ENCODE data around the gene POLA2. TPM values are rescaled to one million over a fixed set of nuclear protein-coding genes. Genes with fewer than 3 reads are reported as not detected.
"Not testable (repeated sequence)": the region's sequence is repeated elsewhere in the genome, so short reads cannot be mapped to it uniquely, and the experiment has no call there.

Gene POLA2
- polyA plus RNA-seq, 1 donor from 2014 or later: 13.0 TPM

DNA sequence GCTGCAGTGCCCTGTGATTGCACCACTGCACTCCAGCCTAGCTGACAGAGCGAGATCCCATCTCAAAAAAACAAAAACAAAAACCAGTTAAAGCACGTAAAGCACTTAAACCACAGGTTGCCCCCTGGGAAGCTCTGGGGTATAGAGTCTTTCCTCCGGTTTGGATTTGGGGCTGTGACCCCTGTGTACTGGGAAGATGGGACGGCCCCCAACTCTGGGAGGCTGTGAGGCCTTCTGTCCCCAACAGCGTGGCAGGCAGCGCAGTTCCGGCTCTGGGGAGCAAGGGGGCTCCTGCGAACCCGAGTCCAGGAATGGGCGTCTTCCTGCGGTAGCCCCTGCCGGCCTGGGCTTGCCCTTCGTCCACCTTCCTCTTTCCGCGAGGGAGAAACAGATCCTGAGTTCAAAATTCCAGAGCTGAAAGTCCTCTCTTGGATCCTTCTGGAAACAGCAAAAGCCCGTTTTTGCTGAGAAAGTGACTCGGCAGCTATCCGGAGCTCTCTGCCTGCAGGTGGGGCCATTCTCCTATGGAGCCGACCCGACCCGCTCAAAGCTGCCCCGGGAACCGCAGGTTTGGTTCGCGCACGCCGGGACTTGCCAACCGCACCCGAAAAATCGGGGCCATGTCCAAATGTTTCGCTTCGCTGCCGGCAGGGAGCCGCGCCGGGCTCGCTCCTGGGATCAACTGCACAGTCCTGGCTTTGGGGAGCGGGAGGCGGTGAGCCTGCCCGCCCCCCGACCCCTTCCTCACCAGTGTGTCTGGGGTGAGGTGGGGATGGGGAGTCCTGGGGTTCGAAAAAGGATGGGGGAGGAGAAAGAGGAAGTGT lies 36.3 kb upstream of the POLA2 start:
- peak overlapping the region; percentile 83 to 91 (median 86) for H3K4me3 Mint-ChIP-seq
- no peaks in the 10 kb centered on the region for H3K9me3 Mint-ChIP-seq
- peaks cover 6 to 7% (median 7%) of the 10 kb centered on the region in 3 donors for H3K4me1 Mint-ChIP-seq
- H3K36me3 Mint-ChIP-seq: no peaks in the 10 kb centered on the region
- peak overlapping the region in 1 of 3 donors; percentile 39 for H3K27ac Mint-ChIP-seq
- H3K27me3 Mint-ChIP-seq: peaks cover 6% of the 10 kb centered on the region

- peak overlapping the region; percentile 83 to 91 (median 86) for H3K4me3 Mint-ChIP-seq
- no peak overlapping the region for H3K27ac Mint-ChIP-seq
- peaks cover 6 to 7% (median 7%) of the 10 kb centered on the region in 3 donors for H3K4me1 Mint-ChIP-seq
- peaks cover 6% of the 10 kb centered on the region for H3K27me3 Mint-ChIP-seq
- H3K36me3 Mint-ChIP-seq: no peaks in the 10 kb centered on the region
- H3K9me3 Mint-ChIP-seq: no peaks in the 10 kb centered on the region
These were observed 35.7 kb upstream of the POLA2 start for GRCh38 chr11:65226103-65226442.

DNA sequence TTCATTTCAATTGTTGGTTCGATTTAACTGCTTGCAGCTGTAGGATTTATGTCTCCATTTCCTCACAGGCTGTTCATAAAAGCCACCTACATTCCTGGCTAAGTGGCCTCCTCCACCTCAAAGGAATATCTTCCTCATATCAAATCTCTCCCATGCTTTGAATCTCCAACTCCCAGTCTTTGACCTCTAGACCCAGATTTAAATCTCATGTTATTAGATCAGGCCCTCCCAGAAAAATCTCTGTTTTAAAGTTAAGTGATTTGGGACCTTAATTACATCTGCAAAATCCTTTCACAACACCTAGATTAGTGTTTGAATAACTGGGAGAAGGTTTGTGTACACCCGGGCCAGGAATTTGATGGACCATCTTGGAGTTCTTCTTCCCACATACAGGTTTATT lies 33.9 kb upstream of the POLA2 start:
- no peaks in the 10 kb centered on the region for H3K36me3 Mint-ChIP-seq
- no peaks in the 10 kb centered on the region for H3K9me3 Mint-ChIP-seq
- H3K27me3 Mint-ChIP-seq: peaks cover 6% of the 10 kb centered on the region
- H3K4me1 Mint-ChIP-seq: peaks cover 6 to 7% (median 7%) of the 10 kb centered on the region in 3 donors
- H3K27ac Mint-ChIP-seq: no peak overlapping the region
- H3K4me3 Mint-ChIP-seq: no peak overlapping the region

GRCh38 chr11:65236194-65237059 lies 25.3 kb upstream of the POLA2 start:
- no peaks in the 10 kb centered on the region for H3K27me3 Mint-ChIP-seq
- H3K9me3 Mint-ChIP-seq: peaks cover 0 to 1% (median 0%) of the 10 kb centered on the region in 3 donors
- no peak overlapping the region for H3K4me3 Mint-ChIP-seq
- no peaks in the 10 kb centered on the region for H3K4me1 Mint-ChIP-seq
- peaks cover 1% of the 10 kb centered on the region for H3K36me3 Mint-ChIP-seq
- no peak overlapping the region for H3K27ac Mint-ChIP-seq

DNA sequence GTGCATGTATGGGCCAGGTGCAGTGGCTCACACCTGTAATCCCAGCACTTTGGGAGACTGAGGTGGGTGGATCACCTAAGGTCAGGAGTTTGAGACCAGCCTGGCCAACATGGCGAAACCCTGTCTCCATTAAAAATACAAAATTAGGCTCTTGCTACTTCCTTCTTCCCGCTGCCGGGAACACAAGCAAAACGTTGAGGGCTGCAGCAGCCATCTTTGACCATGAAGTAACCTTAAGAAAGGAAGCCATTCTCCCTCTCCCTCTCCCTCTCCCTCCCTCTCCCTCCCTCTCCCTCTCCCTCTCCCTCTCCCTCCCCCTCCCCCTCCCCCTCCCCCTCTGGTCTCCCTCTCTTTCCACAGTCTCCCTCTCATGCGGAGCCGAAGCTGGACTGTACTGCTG lies 23.5 kb upstream of the POLA2 start:
- not testable (repeated sequence) for H3K9me3 Mint-ChIP-seq, H3K4me1 Mint-ChIP-seq, H3K36me3 Mint-ChIP-seq, H3K27ac Mint-ChIP-seq, H3K27me3 Mint-ChIP-seq, H3K4me3 Mint-ChIP-seq

GRCh38 chr11:65241134-65241533 lies 20.6 kb upstream of the POLA2 start:
- Mint-ChIP-seq H3K4me3 (no peak overlapping the region), H3K36me3 (peaks cover 5% of the 10 kb centered on the region), H3K4me1 (no peaks in the 10 kb centered on the region), H3K9me3 (peaks cover 0 to 5% (median 1%) of the 10 kb centered on the region in 3 donors), H3K27ac (no peak overlapping the region), H3K27me3 (no peaks in the 10 kb centered on the region)

GRCh38 chr11:65241692-65242091 lies 20.1 kb upstream of the POLA2 start:
- peaks cover 5% of the 10 kb centered on the region for H3K36me3 Mint-ChIP-seq
- peaks cover 0 to 5% (median 1%) of the 10 kb centered on the region in 3 donors for H3K9me3 Mint-ChIP-seq
- no peaks in the 10 kb centered on the region for H3K4me1 Mint-ChIP-seq
- H3K4me3 Mint-ChIP-seq: no peak overlapping the region
- H3K27me3 Mint-ChIP-seq: no peaks in the 10 kb centered on the region
- no peak overlapping the region for H3K27ac Mint-ChIP-seq

GRCh38 chr11:65242389-65242788 lies 19.4 kb upstream of the POLA2 start:
- Mint-ChIP-seq H3K36me3 (peaks cover 5% of the 10 kb centered on the region), H3K4me3 (no peak overlapping the region), H3K27me3 (no peaks in the 10 kb centered on the region), H3K27ac (peak overlapping the region in 1 of 3 donors; percentile 57), H3K4me1 (no peaks in the 10 kb centered on the region), H3K9me3 (peaks cover 0 to 5% (median 1%) of the 10 kb centered on the region in 3 donors)

GRCh38 chr11:65243797-65244196 lies 18.0 kb upstream of the POLA2 start:
- H3K4me1 Mint-ChIP-seq: no peaks in the 10 kb centered on the region
- no peak overlapping the region for H3K27ac Mint-ChIP-seq
- H3K9me3 Mint-ChIP-seq: peaks cover 0 to 5% (median 1%) of the 10 kb centered on the region in 3 donors
- H3K4me3 Mint-ChIP-seq: no peak overlapping the region
- no peaks in the 10 kb centered on the region for H3K27me3 Mint-ChIP-seq
- H3K36me3 Mint-ChIP-seq: peaks cover 5% of the 10 kb centered on the region

GRCh38 chr11:65245046-65245445 lies 16.7 kb upstream of the POLA2 start:
- H3K9me3 Mint-ChIP-seq, H3K36me3 Mint-ChIP-seq, H3K27ac Mint-ChIP-seq, H3K27me3 Mint-ChIP-seq, H3K4me3 Mint-ChIP-seq, H3K4me1 Mint-ChIP-seq: not testable (repeated sequence)

GRCh38 chr11:65246506-65246905 lies 15.3 kb upstream of the POLA2 start:
- H3K9me3 Mint-ChIP-seq: peaks cover 0 to 5% (median 0%) of the 10 kb centered on the region in 3 donors
- H3K27ac Mint-ChIP-seq: no peak overlapping the region
- peaks cover 4% of the 10 kb centered on the region for H3K36me3 Mint-ChIP-seq
- H3K27me3 Mint-ChIP-seq: peaks cover 2% of the 10 kb centered on the region
- H3K4me3 Mint-ChIP-seq: no peak overlapping the region
- no peaks in the 10 kb centered on the region for H3K4me1 Mint-ChIP-seq

GRCh38 chr11:65248184-65248710 lies 13.5 kb upstream of the POLA2 start:
- H3K27me3 Mint-ChIP-seq, H3K4me1 Mint-ChIP-seq, H3K36me3 Mint-ChIP-seq, H3K4me3 Mint-ChIP-seq, H3K27ac Mint-ChIP-seq, H3K9me3 Mint-ChIP-seq: not testable (repeated sequence)

DNA sequence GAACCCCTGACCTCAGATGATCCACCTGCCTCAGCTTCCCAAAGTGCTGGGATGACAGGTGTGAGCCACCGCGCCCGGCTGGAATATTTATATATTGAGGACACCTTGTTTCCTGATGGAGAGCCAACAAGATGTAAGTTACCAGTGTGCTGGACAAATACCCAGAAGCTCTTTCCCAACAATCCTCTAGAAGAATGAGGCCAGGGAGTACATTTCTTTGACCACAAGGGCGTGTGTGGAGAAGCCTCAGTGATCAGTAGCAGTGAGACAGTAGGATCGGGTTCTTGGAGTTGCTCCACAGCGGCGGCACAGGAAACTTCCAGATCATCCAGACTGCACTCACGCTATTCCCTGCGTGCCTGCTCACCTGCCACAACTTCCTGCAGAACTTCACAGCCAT lies 10.3 kb upstream of the POLA2 start:
- H3K9me3 Mint-ChIP-seq: no peaks in the 10 kb centered on the region

DNA sequence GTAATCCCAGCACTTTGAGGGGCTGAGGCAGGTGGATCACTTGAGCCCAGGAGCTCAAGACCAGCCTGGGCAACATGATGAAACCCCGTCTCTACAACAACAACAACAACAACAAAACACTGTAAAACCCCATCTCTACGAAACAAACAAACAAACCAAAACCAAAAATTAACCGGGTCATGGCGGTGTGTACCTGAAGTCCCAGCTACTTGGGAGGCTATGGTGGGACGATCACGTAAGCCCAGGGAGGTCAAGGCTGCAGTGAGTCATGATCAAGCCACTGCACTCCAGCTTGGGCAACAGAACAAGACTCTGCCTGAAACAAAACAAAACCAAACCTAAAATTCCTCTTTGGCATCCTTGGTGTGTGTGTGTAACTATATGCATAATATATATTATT lies 7.0 kb upstream of the POLA2 start:
- Mint-ChIP-seq H3K27me3 (peaks cover 4% of the 10 kb centered on the region), H3K9me3 (no peaks in the 10 kb centered on the region), H3K4me3 (no peak overlapping the region), H3K36me3 (peaks cover 1% of the 10 kb centered on the region), H3K4me1 (peaks cover 0 to 2% (median 0%) of the 10 kb centered on the region in 3 donors), H3K27ac (no peak overlapping the region)

More for the DNA sequence above, 10.3 kb upstream of the POLA2 start:
- H3K4me3 Mint-ChIP-seq: no peak overlapping the region
- H3K36me3 Mint-ChIP-seq: no peaks in the 10 kb centered on the region
- H3K27ac Mint-ChIP-seq: no peak overlapping the region
- peaks cover 4% of the 10 kb centered on the region for H3K27me3 Mint-ChIP-seq
- no peaks in the 10 kb centered on the region for H3K4me1 Mint-ChIP-seq

- peak overlapping the region in 1 of 4 donors; percentile 63 for H3K4me3 Mint-ChIP-seq
- H3K36me3 Mint-ChIP-seq: peaks cover 1% of the 10 kb centered on the region
- no peaks in the 10 kb centered on the region for H3K9me3 Mint-ChIP-seq
- peaks cover 4% of the 10 kb centered on the region for H3K27me3 Mint-ChIP-seq
- H3K27ac Mint-ChIP-seq: peak overlapping the region in 1 of 3 donors; percentile 78
- H3K4me1 Mint-ChIP-seq: peaks cover 12 to 21% (median 13%) of the 10 kb centered on the region in 3 donors
These were observed 2.8 kb upstream of the POLA2 start for GRCh38 chr11:65258988-65259387.
